Hair follicular keratinocyte (primary cell): ENCODE measurements around the gene EIF4EBP3. TPM values are rescaled to one million over a fixed set of nuclear protein-coding genes. Genes with fewer than 3 reads are reported as not detected.

ENCODE experiments used
- total RNA-seq: library from RNA; depleted of rRNA; stranded (reverse); fragments of >200 nt; gene quantifications from 2 replicates; pipeline ENCODE4 v1.2.3, GENCODE V29; 2015

The EIF4EBP3 gene
- 6.4 and 7.2 TPM in 2 replicates for total RNA-seq

DNA sequence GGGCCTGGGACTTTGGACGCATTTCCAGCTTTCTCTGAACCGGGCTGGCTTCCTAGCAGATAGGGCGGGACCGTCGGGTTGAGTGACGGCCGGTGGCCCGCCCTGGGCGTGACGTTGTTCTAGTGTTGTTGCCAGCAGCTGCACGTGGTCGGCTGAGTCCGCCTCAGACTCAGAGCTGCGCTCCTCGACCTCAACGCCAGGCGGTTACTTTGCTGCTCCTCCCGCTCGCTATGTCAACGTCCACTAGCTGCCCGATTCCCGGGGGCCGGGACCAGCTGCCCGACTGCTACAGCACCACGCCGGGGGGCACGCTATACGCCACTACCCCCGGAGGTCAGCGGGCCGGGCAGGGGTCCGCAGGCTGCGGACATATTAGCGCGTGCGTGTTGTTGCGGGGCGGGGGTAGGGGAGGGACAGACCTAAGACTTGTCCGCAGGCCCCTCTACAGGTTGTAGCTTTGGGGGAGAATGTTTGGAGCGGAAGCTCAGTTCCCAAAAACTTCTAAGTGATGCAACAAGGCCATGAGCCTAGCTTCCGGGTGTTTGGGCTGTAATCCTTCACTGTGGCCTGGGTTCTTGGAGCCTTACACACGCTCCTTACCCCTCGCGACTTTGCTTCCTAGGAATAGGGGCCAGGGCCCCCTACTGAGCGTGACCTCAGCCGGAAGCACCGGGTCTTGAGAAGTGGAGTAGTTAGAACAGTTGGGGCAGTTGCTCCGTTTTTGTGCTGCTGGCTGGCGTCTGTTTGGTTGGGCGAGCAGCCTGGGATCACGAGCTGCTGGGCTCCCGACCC is at the start of gene EIF4EBP3:
Gene EIF4EBP3 (plus strand): TSS at position 155 of the 792 bp plus-strand sequence. CDS start 76 bp downstream, at position 231.

GRCh38 chr5:140557136-140557805 is 9.8 kb downstream of the EIF4EBP3 start, which contains the start of gene SRA1:
SRA1 (minus strand) TSS chr5:140557473; CDS start chr5:140557452, 21 bp downstream.

GRCh38 chr5:140564196-140565023 is 16.9 kb downstream of the EIF4EBP3 start, which contains the start of the genes APBB3 and SLC35A4:
APBB3 (minus strand) TSS chr5:140564598; CDS start chr5:140564245, 353 bp downstream.
SLC35A4 (plus strand) TSS chr5:140564828; CDS start chr5:140567170, 2,342 bp downstream.

Other genes with a start within 250 kb of the EIF4EBP3 start
- 99.4 and 101 TPM in 2 replicates for gene PFDN1, start 244.6 kb upstream of the EIF4EBP3 start, total RNA-seq
- 55.2 and 168 TPM in 2 replicates for gene HBEGF, start 201.1 kb upstream of the EIF4EBP3 start, total RNA-seq
- not detected in 2 replicates for gene SLC4A9, start 187.5 kb upstream of the EIF4EBP3 start, total RNA-seq
- gene ANKHD1, start 145.8 kb upstream of the EIF4EBP3 start, total RNA-seq = 30.6 and 31.5 TPM in 2 replicates
- gene SRA1, start 9.8 kb downstream of the EIF4EBP3 start, total RNA-seq = 40.8 and 58.3 TPM in 2 replicates
- 5.0 and 7.7 TPM in 2 replicates for gene APBB3, start 16.9 kb downstream of the EIF4EBP3 start, total RNA-seq
- 37.6 and 43.4 TPM in 2 replicates for gene SLC35A4, start 17.2 kb downstream of the EIF4EBP3 start, total RNA-seq
- 0.08 and 0.76 TPM in 2 replicates for gene CD14, start 85.5 kb downstream of the EIF4EBP3 start, total RNA-seq
- gene TMCO6, start 91.8 kb downstream of the EIF4EBP3 start, total RNA-seq = 27.4 and 28.1 TPM in 2 replicates
- gene NDUFA2, start 100.0 kb downstream of the EIF4EBP3 start, total RNA-seq = 44.7 and 60.0 TPM in 2 replicates
- gene IK, start 100.2 kb downstream of the EIF4EBP3 start, total RNA-seq = 63.2 and 93.5 TPM in 2 replicates
- 14.7 and 16.0 TPM in 2 replicates for gene WDR55, start 117.2 kb downstream of the EIF4EBP3 start, total RNA-seq
- gene DND1, start 125.9 kb downstream of the EIF4EBP3 start, total RNA-seq = 0.78 and 1.6 TPM in 2 replicates
- gene HARS1, start 143.7 kb downstream of the EIF4EBP3 start, total RNA-seq = 63.0 and 96.6 TPM in 2 replicates
- 26.0 and 27.2 TPM in 2 replicates for gene HARS2, start 143.8 kb downstream of the EIF4EBP3 start, total RNA-seq
- gene ZMAT2, start 152.8 kb downstream of the EIF4EBP3 start, total RNA-seq = 29.0 and 31.2 TPM in 2 replicates
- gene PCDHA1, start 238.5 kb downstream of the EIF4EBP3 start, total RNA-seq = not detected in 2 replicates
- gene PCDHA2, start 247.2 kb downstream of the EIF4EBP3 start, total RNA-seq = not detected in 2 replicates